Tibial nerve (tissue), 4 donors: ENCODE data around the gene SAPCD1. TPM values are rescaled to one million over a fixed set of nuclear protein-coding genes. Genes with fewer than 3 reads are reported as not detected.

Source experiments
- DNase-seq, 2 donors: peaks; one replicate each; pipeline ENCODE4 v3.0.0-alpha.2; 2019; ENCODE audit warnings: low spot score in 2 of 2
- H3K27ac ChIP-seq, 4 donors: fragments of 200-600 bp; sonication (generic) in 3 of 4; one replicate each; pipeline ENCODE4 v1.5.1; 2017 to 2019; ENCODE audit warnings: mild to moderate bottlenecking in 1 of 4
- H3K27me3 ChIP-seq, 2 donors: fragments of 200-600 bp; sonication (generic) in 1 of 2; one replicate each; pipeline versions ENCODE4 v1.5.1 to v1.6.0; 2017 to 2019
- H3K36me3 ChIP-seq, 3 donors: fragments of 200-600 bp; sonication (generic); one replicate each; pipeline ENCODE4 v1.5.1; 2018 to 2019
- H3K4me1 ChIP-seq, 4 donors: fragments of 200-600 bp; sonication (generic) in 3 of 4; one replicate each; pipeline ENCODE4 v1.5.1; 2017 to 2019
- H3K4me3 ChIP-seq, 4 donors: fragments of 200-600 bp; sonication (generic) in 3 of 4; one replicate each; pipeline ENCODE4 v1.5.1; 2017 to 2019; ENCODE audit warnings: mild to moderate bottlenecking in 1 of 4, moderate library complexity in 1 of 4
- H3K9me3 ChIP-seq, 4 donors: fragments of 200-600 bp; sonication (generic) in 3 of 4; one replicate each; pipeline ENCODE4 v1.5.1; 2017 to 2019
- EP300 ChIP-seq, 2 donors: sonication (generic); formaldehyde crosslinking; IDR thresholded peaks; one replicate each; pipeline ENCODE4 v1.6.1; 2017; ENCODE audit warnings: antibody characterized with exemption in 2 of 2, mild to moderate bottlenecking in 1 of 2
- POLR2A ChIP-seq, 2 donors: fragments of 450-650 bp; IDR thresholded peaks; one replicate each; pipeline ENCODE4 v1.6.1; 2017; ENCODE audit warnings: antibody characterized with exemption in 2 of 2, mild to moderate bottlenecking in 2 of 2, moderate library complexity in 2 of 2
- WGBS, 2 donors: methylation state at CpG; one replicate each; pipeline ENCODE4 v1.1.5; 2018; 5-methylcytosine and 5-hydroxymethylcytosine counted together
- total RNA-seq, 4 donors: library from RNA; depleted of rRNA; stranded (reverse); fragments of >200 nt; gene quantifications; one replicate each; pipeline ENCODE4 v1.1.0, GENCODE V29; 2016
- TF ChIP-seq, protein P1 (sequence below), 5 experiments: fragments of 200-600 bp in 3 of 5; fragments of 450-650 bp in 2 of 5; sonication (generic) in 3 of 5; IDR thresholded peaks; one replicate each; pipeline ENCODE4 v1.5.1; 2016 to 2019; ENCODE audit warnings: antibody characterized with exemption in 5 of 5, mild to moderate bottlenecking in 3 of 5, moderate library complexity in 2 of 5

Gene SAPCD1
- total RNA-seq: 1 to 10 TPM in 3 of 4 donors, not detected in 1; 1.5 to 5.5 (median 4.8) TPM

DNA sequence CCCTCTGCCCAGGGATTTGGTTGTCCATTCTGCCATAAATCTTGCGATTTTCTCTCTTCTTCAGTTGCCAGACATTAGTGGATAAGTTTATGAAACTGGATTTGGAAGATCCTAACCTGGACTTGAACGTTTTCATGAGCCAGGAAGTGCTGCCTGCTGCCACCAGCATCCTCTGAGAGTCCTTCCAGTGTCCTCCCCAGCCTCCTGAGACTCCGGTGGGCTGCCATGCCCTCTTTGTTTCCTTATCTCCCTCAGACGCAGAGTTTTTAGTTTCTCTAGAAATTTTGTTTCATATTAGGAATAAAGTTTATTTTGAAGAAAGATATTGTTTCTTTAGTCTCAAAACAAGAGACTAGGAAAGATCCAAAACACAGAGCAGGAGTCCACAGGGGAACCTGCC is at the start of gene SAPCD1:
TSS of gene SAPCD1 (plus strand) at position 301 of the 400 bp plus-strand sequence. CDS start 399 bp downstream, outside the sequence.
- H3K36me3 ChIP-seq: peaks cover 0 to 45% (median 0%) of the 10 kb centered on the region in 3 donors
- H3K27me3 ChIP-seq: no peaks in the 10 kb centered on the region
- H3K9me3 ChIP-seq: no peaks in the 10 kb centered on the region
- no peak for DNase-seq
- H3K4me3 ChIP-seq: no peak within 1 kb of the TSS
- peak within 1 kb of the TSS in 2 of 4 donors; percentile 54 to 61 for H3K27ac ChIP-seq
- WGBS, 2 donors: 76 to 77% methylated on average over 4 of the region's 4 CpGs
- TF ChIP-seq, protein P1, sequence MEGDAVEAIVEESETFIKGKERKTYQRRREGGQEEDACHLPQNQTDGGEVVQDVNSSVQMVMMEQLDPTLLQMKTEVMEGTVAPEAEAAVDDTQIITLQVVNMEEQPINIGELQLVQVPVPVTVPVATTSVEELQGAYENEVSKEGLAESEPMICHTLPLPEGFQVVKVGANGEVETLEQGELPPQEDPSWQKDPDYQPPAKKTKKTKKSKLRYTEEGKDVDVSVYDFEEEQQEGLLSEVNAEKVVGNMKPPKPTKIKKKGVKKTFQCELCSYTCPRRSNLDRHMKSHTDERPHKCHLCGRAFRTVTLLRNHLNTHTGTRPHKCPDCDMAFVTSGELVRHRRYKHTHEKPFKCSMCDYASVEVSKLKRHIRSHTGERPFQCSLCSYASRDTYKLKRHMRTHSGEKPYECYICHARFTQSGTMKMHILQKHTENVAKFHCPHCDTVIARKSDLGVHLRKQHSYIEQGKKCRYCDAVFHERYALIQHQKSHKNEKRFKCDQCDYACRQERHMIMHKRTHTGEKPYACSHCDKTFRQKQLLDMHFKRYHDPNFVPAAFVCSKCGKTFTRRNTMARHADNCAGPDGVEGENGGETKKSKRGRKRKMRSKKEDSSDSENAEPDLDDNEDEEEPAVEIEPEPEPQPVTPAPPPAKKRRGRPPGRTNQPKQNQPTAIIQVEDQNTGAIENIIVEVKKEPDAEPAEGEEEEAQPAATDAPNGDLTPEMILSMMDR (IDR thresholded peaks at IDR 0.05): no peak
- TF ChIP-seq POLR2A (IDR thresholded peaks at IDR 0.05) (no peak), EP300 (IDR thresholded peaks at IDR 0.05) (no peak)
- H3K4me1 ChIP-seq: peaks cover 0 to 21% (median 0%) of the 10 kb centered on the region in 4 donors

DNA sequence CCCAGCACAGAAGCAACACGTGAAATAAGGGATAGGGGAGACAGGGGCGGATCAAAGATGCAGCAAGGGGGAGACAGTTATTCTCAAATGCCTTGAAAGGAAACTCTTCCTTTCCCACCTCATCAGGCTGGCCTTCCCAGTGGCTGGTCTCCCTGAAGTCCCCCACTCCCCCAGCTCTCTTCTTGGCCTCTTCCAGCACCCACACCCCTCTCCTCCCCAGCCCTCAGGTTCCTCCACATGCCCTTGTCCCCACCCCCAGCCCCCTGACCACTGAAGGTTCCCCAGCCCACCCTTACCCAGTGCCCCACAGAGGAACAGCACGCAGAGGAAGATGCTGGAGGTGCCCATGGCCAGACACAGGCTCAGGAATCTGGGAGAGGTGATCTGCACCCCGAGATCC is 49.0 kb upstream of the SAPCD1 start:
- Histone ChIP-seq H3K4me1 (peaks cover 0 to 7% (median 0%) of the 10 kb centered on the region in 4 donors), H3K27ac (no peak overlapping the region), H3K27me3 (no peaks in the 10 kb centered on the region), H3K36me3 (no peaks in the 10 kb centered on the region), H3K4me3 (no peak overlapping the region), H3K9me3 (no peaks in the 10 kb centered on the region)
- no peak for DNase-seq
- TF ChIP-seq, protein P1 (IDR thresholded peaks at IDR 0.05): no peak
- no peak for TF ChIP-seq EP300 (IDR thresholded peaks at IDR 0.05)
- TF ChIP-seq POLR2A (IDR thresholded peaks at IDR 0.05): no peak
- 51 to 53% methylated on average over 4 of the region's 4 CpGs for WGBS, 2 donors

- Histone ChIP-seq H3K9me3 (no peaks in the 10 kb centered on the region), H3K36me3 (no peaks in the 10 kb centered on the region), H3K27ac (no peak overlapping the region), H3K4me3 (no peak overlapping the region), H3K27me3 (no peaks in the 10 kb centered on the region), H3K4me1 (peaks cover 0 to 7% (median 0%) of the 10 kb centered on the region in 4 donors)
- no peak for TF ChIP-seq EP300 (IDR thresholded peaks at IDR 0.05)
- TF ChIP-seq, protein P1 (IDR thresholded peaks at IDR 0.05): no peak
- TF ChIP-seq POLR2A (IDR thresholded peaks at IDR 0.05): no peak
- WGBS, 2 donors: 22 to 28% methylated on average over 5 of the region's 5 CpGs
- DNase-seq: no peak
Measured at GRCh38 chr6:31713991-31714684, 48.3 kb upstream of the SAPCD1 start.

GRCh38 chr6:31715022-31715958 is 47.2 kb upstream of the SAPCD1 start, which contains the start of gene LY6G6D:
TSS of gene LY6G6D (plus strand) at chr6:31715348. CDS start at chr6:31715356, 8 bp downstream.
- H3K4me1 ChIP-seq: peaks cover 0 to 7% (median 0%) of the 10 kb centered on the region in 4 donors
- TF ChIP-seq POLR2A (IDR thresholded peaks at IDR 0.05) (no peak), EP300 (IDR thresholded peaks at IDR 0.05) (no peak)
- TF ChIP-seq, protein P1 (IDR thresholded peaks at IDR 0.05): no peak
- H3K9me3 ChIP-seq: no peaks in the 10 kb centered on the region
- H3K27me3 ChIP-seq: no peaks in the 10 kb centered on the region
- DNase-seq: no peak
- H3K27ac ChIP-seq: no peak within 1 kb of the TSS
- no peak within 1 kb of the TSS for H3K4me3 ChIP-seq
- no peaks in the 10 kb centered on the region for H3K36me3 ChIP-seq
- 58 to 66% methylated on average over 14 to 16 of the region's 16 CpGs for WGBS, 2 donors
